ENCODE data around the gene MATN1.

Gene MATN1

DNA sequence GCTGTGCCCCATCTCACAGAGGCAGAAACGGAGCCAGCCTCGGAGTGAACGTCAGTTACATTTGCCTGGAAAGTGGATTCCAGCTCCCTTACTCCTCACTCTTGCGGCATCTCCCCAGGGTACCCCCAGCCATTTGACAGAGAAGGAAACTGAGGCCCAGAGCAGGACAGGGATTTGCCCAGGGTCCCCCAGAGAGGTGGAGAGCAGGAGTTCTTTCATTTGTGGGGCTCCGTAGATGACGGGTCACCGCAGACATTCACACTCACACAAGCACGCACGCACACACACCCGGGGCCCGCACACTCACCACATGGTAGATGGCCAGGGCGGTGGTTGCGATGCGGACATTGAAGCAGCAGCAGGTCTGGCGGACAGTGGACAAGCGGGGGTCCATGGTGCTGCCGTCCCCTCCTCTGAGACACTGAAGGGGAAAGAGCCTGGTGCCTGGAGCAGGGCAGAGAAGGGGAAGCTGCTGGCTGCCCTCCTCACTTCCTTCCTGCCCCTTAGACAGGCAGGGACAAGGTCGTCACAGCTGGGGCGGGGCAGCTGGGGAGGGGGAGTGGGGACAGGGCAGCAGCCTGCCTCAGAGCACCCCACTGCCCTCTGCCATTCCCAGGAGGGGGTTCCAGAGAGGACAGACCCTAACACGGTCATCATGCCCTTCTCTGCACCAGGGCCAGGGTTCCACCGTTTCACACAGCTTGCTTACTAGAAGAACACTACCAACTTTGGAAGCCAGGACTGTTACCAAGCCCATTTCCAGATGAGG, 34.2 kb upstream of the MATN1 start, which contains the start of gene LAPTM5:
TSS of gene LAPTM5 (minus strand) at position 423 of the 769 bp plus-strand sequence. CDS start at position 394, 29 bp downstream.
- peak; percentile 46 to 47 for DNase-seq

DNA sequence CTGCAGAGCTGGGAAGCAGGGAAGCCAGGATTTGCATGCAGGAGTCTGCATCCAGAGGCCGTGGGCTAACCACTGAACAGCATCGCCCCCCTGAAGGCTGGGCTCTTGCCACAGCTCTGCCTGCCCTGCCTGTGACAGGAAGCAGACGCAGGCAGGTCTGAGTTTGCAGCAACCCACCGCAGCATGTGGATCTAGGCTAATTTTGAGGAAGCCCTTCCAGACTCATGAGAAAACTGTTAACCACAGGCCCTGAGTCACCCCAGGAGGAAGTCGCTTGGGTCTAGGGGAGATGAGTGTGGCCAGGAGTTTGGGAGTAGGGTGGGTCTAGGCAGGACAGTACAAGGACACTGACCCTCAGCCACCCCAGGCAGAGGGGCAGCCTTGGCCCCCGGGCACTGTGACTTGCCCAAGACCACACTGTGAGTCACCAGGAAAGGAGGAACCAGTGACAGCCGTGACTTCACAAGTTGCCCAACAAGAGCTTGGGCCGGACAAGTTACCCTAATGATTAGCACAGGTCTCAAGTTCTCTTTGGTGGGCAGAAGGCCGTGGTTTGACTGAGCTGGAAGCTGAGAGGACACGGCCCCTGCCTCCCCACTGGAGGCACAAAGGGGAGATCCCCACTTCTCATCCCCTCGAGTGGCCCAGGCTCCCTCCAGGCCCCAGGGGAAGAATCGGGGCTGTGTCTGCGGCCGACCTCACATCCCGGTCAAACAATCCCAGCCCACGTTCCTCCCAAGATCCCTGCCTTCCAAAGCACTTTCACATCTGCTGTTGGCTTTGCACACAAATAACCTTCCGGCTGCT, 33.4 kb upstream of the MATN1 start:
- peak; percentile 45 to 64 for DNase-seq

DNA sequence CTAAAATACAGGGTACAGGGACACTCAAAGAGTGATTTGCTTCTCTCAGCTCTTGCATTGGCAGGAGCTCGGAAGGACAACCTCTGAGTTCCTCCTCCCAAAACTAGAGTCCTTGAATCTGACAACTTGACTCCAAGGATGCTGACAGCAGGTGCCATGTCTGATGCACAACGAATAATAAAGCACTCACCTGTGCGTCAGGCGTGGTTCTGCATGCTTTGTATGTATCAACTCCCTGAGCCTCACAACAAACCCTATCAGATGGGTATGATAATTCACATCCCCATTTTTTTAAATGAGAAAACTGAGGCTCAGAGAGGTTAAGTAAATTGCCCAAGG, 32.8 kb upstream of the MATN1 start:
- no peak for DNase-seq

DNA sequence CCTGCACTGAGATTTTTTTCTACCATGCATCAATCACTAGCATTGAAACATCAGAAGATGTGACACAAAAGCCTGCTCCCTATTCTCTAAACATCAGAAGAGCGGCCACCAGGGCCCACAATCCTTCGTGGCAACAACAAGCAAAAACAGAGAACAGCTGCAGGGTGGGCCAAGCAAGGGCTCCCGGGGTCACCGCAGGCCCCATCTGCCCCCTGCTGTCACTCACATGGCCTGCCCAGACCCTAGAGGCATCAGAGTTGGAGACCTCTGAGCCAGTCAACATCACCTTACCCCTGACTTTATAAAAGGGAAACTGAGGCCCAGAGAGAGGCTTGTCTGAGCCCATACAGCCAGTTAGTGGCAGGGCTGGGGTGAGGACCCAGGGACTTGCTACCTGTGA, 32.4 kb upstream of the MATN1 start:
- DNase-seq = no peak

DNA sequence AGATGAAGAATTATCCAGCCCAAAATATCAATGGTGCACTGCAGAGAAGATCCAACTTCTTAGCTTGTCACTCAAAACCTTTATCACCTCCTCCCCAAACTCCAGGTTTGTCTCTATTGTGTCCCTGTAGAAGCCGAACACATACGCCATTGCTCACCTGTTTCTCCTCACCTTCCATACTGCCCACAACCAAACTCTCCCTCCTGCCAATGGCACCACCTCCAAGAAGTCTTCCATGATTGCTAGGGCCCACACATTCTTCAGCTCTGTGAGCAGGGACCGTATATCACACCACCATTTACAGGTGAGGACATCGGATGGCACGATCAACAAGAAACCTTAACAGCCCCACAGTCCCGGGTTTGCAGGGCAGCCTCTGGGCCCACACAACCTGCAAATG, 31.9 kb upstream of the MATN1 start:
- DNase-seq = no peak

DNA sequence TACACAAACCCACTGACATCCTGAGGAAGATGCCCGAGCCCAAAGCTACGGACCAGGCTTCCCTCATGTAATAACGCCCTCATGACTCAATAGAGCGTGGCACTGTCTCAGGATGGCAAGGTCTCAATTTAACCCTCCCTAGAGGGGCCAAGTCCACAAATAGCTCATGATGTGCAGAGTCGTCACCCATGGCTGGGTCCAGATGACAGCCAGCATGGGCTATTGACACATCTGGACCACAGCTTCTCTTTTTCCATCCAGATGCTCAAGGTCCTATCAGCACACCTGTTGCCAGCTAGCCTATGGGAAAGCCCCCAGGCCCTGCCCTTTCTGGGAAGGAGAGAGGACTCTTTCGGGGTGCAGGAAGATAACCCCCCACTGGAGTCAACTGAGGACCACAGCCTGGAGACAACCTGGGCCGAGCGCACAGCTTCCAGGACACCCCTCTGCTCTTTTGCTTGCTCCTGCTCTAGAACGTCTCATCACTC, 31.3 kb upstream of the MATN1 start:
- DNase-seq = no peak

DNA sequence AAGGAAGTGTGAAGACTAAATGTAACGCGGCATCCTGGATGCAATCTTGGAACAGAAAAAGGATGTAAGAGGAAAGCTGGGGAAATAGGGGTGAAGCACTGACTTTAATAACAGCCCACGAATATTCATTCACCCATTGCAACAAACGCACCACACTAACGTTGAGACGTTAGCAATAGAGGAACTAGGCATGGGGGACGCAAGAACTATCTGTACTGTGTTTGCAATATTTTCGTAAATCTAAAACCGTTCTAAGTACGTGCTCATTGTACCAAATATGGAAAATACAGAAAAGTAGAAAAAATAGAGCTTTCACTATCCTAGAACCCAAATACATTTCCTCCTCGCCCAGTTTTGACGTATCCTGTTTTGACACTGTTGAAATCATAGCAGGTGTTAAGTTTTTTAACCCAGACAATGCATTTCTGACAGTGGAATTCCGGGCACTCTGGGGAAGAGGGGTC, 30.3 kb upstream of the MATN1 start:
- no peak for DNase-seq

DNA sequence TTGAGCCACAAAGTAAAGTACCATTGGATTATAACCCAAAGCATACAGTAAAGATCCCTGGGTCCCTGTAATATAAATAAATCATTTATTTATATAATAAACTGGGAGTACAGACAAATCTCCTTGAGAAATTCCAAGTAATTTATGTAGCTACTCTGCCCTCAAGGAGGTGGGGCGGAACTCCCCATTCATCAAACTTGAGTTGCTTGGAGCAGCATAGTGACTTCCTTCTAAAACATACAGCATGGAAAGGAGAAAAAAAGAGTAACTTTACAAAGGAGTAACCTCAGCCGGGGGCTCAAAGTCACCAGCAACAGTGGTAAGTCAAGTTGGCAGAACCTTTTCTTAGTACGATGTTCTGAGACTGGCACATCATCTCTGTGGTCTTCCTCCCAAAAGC, 29.7 kb upstream of the MATN1 start:
- DNase-seq = no peak

DNA sequence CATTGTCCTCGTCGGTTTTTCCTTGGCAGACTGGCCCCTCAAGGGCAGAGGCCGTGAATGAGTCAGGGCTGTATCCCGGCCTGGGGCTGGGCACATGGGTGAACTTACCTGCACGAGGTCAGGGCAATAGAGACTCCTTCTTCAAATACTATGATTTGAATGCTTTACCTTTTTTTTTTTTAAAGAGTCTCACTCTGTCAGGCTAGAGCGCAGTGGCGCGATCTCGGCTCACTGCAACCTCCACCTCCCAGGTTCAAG, 29.2 kb upstream of the MATN1 start:
- no peak for DNase-seq

DNA sequence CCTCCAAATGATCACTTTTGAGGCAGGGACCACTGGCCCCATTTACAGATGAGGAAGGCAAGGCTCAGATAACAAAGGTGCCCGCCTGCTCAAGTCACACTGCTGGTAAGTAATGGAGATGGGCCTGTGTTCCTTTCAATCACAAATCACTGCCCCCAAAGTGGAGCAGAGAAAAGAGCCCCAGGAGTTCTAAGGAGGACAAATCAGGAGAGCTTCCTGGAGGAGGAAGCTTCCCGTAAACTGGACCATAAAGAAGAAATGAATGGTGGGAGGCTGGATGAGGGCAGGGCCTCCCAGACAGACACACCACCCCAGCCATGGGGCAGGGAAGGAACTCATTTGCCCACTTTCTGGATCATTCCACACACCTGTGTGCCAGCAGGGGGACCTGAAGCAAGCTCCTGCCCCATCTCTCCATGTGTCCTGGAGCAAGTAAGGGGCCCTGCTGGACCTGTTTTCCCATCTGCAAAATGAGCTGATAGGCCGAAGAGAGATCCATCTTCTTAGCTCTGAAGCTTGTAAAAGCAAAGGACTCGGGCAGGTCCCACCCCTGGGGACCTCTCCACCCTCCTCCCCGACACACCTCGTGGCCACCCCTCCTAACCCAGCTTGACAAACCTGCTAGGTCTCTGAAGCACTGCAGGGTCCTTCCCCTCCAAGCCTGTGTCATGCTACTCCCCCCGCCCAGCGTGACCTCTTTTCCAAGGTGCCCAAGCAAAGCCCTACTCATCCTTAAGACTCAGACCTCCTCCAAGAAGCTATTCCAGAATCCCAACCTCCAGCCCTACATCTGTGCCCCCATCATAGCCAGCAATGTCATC, 28.7 kb upstream of the MATN1 start:
- no peak for DNase-seq

DNA sequence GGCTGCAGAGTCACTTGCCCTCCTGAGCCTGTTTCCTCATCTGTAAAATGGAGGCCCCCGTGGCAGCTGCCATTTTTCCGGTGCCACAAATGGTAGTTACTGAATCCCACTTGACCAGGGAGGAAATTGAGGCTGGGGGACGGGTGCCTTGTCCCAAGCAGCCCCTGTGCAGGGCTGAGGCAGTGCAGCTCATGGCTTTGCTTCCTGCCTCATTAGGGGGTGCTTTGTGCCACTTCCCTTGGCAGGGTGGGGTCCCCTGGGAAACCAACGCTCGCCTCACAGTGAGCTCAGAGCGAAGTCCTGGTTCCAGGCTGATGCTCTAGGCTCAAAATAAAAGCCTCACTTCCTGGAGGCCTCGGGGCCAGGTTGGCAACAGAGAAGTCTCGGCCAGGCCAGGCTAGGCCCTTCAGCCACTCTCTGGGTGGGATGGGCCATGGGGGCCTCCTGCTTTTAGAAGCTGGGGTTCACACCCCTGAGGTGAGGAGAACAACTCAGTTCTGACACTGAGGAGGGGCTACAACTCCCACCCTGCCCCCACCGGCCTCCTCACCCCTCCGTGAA, 27.4 kb upstream of the MATN1 start:
- DNase-seq = no peak

DNA sequence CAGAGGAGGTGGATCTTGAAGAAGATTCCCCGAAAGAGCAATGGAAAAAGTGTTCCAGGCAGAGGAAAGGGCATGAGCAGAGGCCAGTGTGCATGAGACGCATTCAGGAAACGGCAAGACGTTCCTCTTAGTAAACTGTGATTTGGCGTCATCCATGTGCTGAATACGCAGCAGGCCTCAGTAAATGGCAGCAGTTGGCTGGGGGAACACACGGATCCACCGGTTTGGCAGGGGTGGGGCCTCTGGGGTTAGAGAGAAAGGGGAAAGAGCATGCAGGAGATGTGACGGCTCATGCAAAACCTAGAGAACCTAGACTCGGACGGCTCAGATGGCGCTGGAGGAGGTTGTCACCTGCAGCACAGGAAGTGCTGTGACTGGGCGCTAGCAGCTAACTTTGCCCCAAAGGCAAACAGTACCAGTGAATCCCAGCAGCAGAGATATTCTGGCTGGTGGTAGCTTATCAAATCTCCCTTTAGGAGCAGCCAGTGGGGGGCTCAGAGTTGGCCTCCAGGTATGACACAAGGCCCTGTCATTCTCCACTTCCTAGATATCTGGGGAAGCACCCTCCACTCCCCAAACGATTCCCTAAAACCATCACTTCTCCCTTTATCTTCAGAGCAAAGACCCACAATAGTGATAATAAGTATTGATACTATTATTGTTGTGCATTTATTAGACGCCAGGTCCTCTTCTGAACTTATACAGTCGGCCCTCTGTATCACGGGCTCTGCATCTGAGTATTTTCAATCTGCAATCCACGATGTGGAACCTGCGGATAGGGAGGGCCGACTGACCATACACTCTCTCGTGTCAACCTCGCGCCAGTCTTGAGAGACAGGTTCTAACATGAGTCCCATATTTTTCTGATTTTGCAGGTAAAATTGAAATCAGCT, 26.6 kb upstream of the MATN1 start:
- DNase-seq = peak in 1 of 2 experiments; percentile 52

DNA sequence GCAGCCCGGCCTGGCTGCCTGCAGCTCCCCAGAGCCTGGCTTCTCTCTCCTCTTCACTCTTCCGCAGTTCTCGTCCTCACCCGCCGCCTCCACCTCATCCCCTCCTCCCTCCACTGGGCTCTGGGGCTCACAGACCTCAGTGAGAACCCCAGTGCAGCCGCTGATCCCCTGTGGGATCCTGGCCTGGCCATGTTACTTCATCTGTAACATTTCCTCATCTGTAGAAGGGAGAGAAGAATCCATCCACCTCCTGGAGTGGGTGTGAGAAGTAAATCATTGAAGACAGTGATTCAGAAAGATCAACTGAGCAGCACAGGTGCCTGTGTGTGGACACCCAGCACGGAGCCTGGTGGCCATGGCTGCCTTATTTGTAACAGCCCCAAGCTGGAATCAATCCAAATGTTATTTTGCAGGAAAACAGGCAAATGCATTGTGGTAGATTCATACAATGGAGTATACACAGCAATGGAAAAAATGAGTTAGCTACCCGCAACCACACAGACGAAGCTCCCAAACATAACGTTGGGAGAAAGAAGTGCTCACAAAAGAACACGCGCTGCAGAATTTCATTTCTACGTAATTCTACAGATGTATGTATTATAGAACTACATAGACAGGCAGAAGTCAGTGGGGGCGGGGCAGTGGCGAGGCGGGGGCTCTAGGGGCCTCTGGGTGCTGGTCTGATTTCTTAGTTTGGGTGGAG, 25.5 kb upstream of the MATN1 start:
- DNase-seq = peak in 1 of 2 experiments; percentile 52

DNA sequence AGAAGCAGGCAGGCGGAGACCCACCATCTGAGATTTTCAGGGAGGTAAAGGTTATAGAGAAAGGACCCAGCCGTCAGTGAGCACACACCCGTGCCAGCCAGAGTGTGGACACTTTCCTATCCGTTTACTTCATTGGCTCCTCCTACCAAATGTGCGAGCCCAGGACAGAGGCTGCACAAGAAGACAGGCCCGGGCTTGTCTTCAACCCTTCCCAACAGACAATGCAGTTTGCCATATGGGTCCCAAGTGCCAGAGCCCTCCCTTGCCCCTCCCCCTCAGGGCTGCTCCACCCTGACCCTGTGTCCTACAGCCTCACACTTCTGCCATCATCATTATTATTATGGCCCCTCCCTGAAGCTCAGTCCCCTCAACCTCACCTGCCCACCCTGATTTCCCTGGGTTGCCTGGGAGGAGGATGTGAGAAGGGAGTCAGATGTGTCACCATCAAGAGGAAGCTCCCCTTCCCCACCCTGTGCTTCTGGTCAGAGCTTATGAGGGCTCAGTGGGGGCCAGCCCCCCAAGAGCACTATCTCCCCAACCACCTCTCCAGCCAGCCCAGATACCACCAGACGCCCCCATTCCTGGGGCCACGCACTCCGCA, 24.8 kb upstream of the MATN1 start:
- DNase-seq = no peak

DNA sequence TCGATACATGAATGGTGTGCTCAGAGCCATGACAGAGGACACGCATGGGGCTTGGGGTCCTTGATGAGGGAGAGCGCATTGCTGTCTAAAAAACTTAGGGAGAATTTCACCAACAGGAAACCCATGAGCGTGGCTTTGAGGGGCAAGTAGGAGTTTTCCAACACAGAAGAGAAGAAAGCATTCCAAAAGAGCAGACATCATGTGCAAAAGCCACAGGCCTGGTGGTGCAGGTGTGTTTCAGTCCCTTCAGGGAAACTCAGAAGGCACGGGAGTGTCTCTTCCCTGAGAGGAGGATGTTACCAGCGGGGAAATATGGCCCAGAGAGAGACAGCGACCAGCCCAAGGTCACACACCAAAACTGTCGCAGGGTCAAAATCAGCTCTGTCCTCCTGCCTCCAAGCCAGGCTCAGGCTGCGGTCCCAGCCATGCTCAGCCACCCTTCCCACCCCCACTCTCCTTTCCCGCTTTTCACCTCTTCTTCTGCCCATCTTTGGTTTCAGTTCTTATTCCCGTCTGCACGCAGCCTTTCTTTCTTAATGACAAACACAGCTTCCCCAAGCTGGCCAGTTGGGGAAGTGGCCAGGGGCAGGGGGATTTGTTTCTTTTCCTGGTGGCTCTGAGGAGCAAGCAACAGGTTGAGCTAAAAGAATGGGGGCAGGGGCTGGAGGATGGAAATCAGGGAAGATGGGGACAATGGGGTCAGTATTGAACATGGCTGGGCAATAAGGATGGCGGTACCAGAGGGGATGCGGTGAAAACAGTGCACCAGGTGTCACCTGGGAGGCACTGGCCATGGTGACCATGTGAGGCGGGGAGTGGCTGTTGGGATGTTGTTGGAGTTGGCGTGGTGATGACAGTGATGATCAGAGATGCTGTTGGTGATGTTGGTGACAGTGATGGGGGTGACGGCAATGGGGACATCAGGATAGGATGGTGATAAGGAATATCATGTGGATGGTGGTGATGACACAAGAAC, 23.9 kb upstream of the MATN1 start:
- DNase-seq = no peak

DNA sequence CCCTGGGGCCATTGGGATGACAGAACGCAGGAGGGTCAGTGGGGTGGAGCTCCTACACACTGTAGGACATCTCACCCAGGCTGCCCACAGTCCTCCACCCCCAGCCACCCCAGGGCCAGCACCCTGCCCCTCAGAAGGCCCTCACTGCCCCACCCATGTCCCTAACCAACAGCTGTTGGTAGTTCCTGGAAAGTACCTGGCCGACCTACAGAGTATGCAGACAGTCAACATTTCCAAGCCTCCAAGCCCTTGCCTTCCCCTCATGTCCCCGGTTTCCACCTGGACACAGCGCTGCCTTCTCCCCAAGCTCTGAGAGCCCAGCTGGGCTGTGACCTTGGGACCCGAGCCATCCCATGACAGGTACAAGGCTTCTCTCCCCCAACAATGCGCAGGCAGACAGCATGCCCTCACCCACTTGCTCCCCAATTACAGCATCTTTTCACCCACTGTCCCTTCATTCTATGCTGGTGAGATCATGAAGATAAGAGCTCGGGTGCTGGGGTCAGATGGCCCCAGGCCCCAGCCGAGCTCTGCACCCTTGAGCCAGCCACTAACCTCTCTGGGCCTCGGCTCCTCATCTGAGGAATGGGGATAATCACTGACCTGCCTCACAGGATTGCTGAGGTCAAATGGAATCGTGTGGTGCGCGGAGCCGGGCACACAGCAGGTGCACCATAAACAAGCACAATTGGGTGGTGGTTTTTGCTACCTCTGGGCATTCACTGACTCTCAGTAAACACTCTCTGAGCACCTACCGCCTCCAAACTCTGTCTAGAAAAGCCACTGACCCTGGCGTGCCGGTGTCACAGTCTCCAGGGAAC, 23.0 kb upstream of the MATN1 start:
- no peak for DNase-seq

DNA sequence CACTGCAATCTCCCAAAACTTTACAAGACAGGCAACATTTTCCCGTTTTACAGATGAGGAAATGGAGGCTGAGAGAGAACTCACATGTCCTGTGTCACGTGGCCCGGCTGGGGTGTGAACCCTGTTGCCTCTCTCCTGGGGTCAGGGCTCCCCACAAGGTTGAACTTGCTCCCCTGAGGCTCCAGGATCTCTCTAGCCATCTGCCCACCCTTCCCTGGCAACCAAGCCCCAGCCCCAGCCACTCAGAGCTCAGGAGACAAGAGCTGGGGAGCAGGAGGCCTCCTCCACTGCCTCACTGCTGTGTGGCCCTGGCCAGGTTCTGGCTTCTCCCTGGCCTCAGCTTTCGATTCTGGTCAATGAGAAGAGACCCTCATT, 22.4 kb upstream of the MATN1 start:
- no peak for DNase-seq

DNA sequence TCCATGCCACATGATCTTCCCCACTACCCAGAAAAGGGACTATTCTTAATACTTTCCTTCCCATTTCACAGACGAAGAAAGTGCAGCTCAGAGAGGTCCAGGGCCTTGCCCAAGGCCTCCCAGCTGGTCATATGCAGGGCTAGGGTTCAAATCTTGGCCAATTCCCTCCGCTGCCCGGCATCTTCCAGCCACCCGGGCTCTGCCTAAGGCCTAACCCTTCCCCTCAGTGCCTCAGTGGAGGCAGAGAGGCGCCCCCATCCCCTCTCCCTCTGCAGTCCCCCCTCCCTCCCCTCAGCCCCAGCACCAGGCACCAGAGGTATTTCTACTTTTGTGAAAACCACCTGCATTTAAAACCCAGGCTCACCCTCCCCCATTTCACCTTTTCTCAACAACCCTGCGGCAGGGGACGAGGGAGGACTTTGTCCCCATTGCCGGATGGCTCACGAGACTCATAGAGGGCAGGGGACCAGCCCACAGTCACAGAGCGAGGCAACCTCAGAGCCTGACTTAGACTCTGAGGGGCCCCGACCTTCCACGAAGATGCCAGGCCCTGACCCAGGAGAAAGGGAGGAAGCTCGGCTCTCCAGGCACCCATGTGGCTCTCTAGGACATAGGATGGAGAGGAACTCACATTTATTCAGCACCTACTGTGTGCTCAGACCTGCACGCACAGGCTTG, 21.9 kb upstream of the MATN1 start:
- DNase-seq = no peak
